Measurements from ENCODE around the gene CARD14. TPM values are rescaled to one million over a fixed set of nuclear protein-coding genes. Genes with fewer than 3 reads are reported as not detected.

CARD14 gene
- total RNA-seq, 1 experiment from 2014 or later = 2.3 TPM

DNA sequence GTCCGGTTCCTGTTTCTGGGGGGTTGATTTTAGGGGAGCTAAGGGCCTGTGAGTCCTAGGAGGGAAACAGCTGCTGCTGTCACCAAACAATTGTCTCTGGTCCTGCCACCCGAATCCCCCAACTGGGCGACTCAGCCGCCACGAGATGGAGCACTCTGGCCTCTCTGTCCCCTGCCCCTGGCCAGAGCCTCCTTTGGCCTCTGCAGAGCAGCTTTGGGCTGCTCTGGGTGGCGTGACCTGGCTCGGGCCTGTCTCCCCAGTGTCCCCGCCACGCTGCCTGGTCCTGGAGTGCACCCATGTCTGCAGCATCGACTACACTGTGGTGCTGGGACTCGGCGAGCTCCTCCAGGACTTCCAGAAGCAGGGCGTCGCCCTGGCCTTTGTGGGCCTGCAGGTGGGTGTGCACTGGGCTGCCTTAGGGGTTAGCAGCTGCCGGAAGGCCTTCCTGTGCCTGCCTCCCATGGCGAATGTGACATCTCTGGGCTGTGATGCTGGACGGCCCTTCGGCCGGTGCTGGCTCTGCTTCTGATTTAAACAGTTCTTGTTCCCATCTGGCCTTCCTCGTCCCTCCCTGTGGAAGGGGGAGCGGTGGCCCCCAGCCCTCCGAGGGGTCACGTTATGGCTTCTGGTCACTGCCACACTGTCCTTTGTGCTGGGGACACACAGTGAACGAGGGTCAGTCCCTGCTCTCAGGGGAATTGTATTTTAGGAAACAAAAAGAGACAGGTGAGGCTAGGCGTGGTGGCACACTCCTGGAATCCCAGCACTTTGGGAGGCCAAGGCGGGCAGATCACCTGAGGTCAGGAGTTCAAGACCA, 79.3 kb downstream of the CARD14 start:
- H3K9me3 ChIP-seq (ENCODE audit: low read length) = no peaks in the 10 kb centered on the region
- no peak overlapping the region for H3K4me2 ChIP-seq (ENCODE audit: low read length)
- H3K27me3 ChIP-seq (ENCODE audit: low read length) = no peaks in the 10 kb centered on the region
- H3K79me2 ChIP-seq (ENCODE audit: low read length) = no peaks in the 10 kb centered on the region
- ATAC-seq = no peak
- no peak overlapping the region for H3K27ac ChIP-seq (ENCODE audit: low read length)
- no TSS peak for BruUV-seq (replicated peaks)
- intact Hi-C loops (cut with micrococcal nuclease) = no loop called here
- no peaks in the 10 kb centered on the region for H3F3A ChIP-seq (ENCODE audit: low read length, unreplicated experiment)
- no peak overlapping the region for H2AFZ ChIP-seq (ENCODE audit: low read length)
- H3K9me2 ChIP-seq (replicated peaks; ENCODE audit: low read length) = no peaks in the 10 kb centered on the region
- peaks cover 15% of the 10 kb centered on the region for H3K4me1 ChIP-seq (ENCODE audit: insufficient read depth, low read length)
- POLR2A ChIA-PET (ENCODE audit: unreplicated experiment) = no interaction called here
- DNase-seq = no peak
- TF ChIP-seq CTCF (conservative IDR thresholded peaks at IDR 0.05; ENCODE audit: low read depth, low read length) = no peak
- no peak for TF ChIP-seq EZH2phosphoT487 (IDR thresholded peaks at IDR 0.05; ENCODE audit: borderline replicate concordance, low read length)
- TF ChIP-seq EZH2 (IDR thresholded peaks at IDR 0.05; ENCODE audit: low read length, unreplicated experiment) = no peak
- no peaks in the 10 kb centered on the region for H4K20me1 ChIP-seq (ENCODE audit: low read length)
- H3K9ac ChIP-seq (ENCODE audit: low read length) = no peak overlapping the region
- H3K36me3 ChIP-seq (ENCODE audit: low read depth, low read length) = no peaks in the 10 kb centered on the region
- CTCF ChIA-PET = no interaction called here
- H3K4me3 ChIP-seq (ENCODE audit: low read length) = no peak overlapping the region

DNA sequence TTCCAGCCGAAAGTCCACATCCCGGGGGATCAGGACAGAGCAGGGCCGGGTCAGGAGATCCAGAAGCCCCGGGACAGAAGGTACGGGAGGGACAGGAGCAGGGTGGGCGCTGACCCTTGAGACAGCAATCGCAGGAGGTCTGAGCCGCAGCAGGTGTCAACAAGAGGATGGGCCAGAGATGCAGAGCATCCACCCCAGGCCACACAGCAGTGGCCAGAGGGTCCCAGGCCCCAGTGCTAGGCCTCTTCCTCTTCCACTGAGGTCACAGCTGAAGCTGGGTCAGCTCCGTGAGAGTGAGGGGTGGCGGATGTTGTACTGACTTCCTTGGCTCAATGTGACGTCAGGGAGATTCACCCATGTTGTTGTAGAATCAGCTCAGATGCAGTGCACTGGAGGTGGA, 82.1 kb downstream of the CARD14 start:
- Histone ChIP-seq H3K4me3 (ENCODE audit: low read length) (no peak overlapping the region), H3K36me3 (ENCODE audit: low read depth, low read length) (no peaks in the 10 kb centered on the region), H3K9ac (ENCODE audit: low read length) (no peak overlapping the region), H3K4me2 (ENCODE audit: low read length) (no peak overlapping the region), H3K79me2 (ENCODE audit: low read length) (no peaks in the 10 kb centered on the region), H3K27ac (ENCODE audit: low read length) (no peak overlapping the region), H4K20me1 (ENCODE audit: low read length) (no peaks in the 10 kb centered on the region), H3K4me1 (ENCODE audit: insufficient read depth, low read length) (peaks cover 28% of the 10 kb centered on the region), H2AFZ (ENCODE audit: low read length) (no peak overlapping the region), H3K27me3 (ENCODE audit: low read length) (no peaks in the 10 kb centered on the region), H3K9me3 (ENCODE audit: low read length) (no peaks in the 10 kb centered on the region), H3F3A (ENCODE audit: low read length, unreplicated experiment) (peaks cover 4% of the 10 kb centered on the region), H3K9me2 (replicated peaks; ENCODE audit: low read length) (no peaks in the 10 kb centered on the region)
- POLR2A ChIA-PET (ENCODE audit: unreplicated experiment) = no interaction called here
- no peak for ATAC-seq
- no TSS peak for BruUV-seq (replicated peaks)
- intact Hi-C loops (cut with micrococcal nuclease) = loop anchor here (2.0 to 5.0 kb wide), 3 partner anchors 55 to 169 kb away; partner anchors contain the start of gene GAA
- no peak for DNase-seq
- CTCF ChIA-PET = no interaction called here
- TF ChIP-seq CTCF (conservative IDR thresholded peaks at IDR 0.05; ENCODE audit: low read depth, low read length) (no peak), EZH2 (IDR thresholded peaks at IDR 0.05; ENCODE audit: low read length, unreplicated experiment) (no peak), EZH2phosphoT487 (IDR thresholded peaks at IDR 0.05; ENCODE audit: borderline replicate concordance, low read length) (no peak)

DNA sequence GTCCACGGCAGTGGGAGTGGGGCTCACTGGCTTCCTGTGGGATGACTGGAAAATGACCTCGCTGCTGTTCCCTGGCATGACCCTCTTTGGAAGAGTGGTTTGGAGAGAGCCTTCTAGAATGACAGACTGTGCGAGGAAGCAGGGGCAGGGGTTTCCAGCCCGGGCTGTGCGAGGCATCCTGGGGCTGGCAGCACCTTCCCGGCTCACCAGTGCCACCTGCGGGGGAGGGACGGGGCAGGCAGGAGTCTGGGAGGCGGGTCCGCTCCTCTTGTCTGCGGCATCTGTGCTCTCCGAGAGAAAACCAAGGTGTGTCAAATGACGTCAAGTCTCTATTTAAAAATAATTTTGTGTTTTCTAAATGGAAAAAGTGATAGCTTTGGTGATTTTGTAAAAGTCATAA, 83.0 kb downstream of the CARD14 start:
- Histone ChIP-seq H2AFZ (ENCODE audit: low read length) (no peak overlapping the region), H3K27me3 (ENCODE audit: low read length) (no peaks in the 10 kb centered on the region), H3K9me2 (replicated peaks; ENCODE audit: low read length) (no peaks in the 10 kb centered on the region), H3K9ac (ENCODE audit: low read length) (no peak overlapping the region), H3K4me2 (ENCODE audit: low read length) (no peak overlapping the region), H3F3A (ENCODE audit: low read length, unreplicated experiment) (peaks cover 4% of the 10 kb centered on the region), H3K4me1 (ENCODE audit: insufficient read depth, low read length) (peaks cover 28% of the 10 kb centered on the region), H4K20me1 (ENCODE audit: low read length) (no peaks in the 10 kb centered on the region), H3K79me2 (ENCODE audit: low read length) (no peaks in the 10 kb centered on the region), H3K4me3 (ENCODE audit: low read length) (no peak overlapping the region), H3K36me3 (ENCODE audit: low read depth, low read length) (no peaks in the 10 kb centered on the region), H3K27ac (ENCODE audit: low read length) (no peak overlapping the region), H3K9me3 (ENCODE audit: low read length) (no peaks in the 10 kb centered on the region)
- TF ChIP-seq EZH2phosphoT487 (IDR thresholded peaks at IDR 0.05; ENCODE audit: borderline replicate concordance, low read length) (no peak), EZH2 (IDR thresholded peaks at IDR 0.05; ENCODE audit: low read length, unreplicated experiment) (no peak), CTCF (conservative IDR thresholded peaks at IDR 0.05; ENCODE audit: low read depth, low read length) (peak; percentile 91)
- intact Hi-C loops (cut with micrococcal nuclease) = loop anchor here (1.0 to 5.0 kb wide), 4 partner anchors 56 to 170 kb away; partner anchors contain the start of genes EIF4A3 and GAA
- ChIA-PET CTCF (no interaction called here), POLR2A (ENCODE audit: unreplicated experiment) (no interaction called here)
- ATAC-seq (peak; percentile 68), DNase-seq (peak; percentile 83)
- BruUV-seq (replicated peaks) = no TSS peak

Data from PC-3 (cell line).